PFSK-1 (cell line): ENCODE results near the gene DENND10.

Source experiments
- POLR2AphosphoS5 ChIP-seq: IDR thresholded peaks from 2 replicates; pipeline ENCODE4 v1.6.1; 2012; ENCODE audit warnings: low read depth, mild to moderate bottlenecking, control low read depth, low read length, moderate library complexity
- TF ChIP-seq, protein P1 (sequence below), 2 experiments: IDR thresholded peaks; 2 replicates each; pipeline versions ENCODE4 v1.6.1 to v1.8.0; 2011 to 2012; ENCODE audit warnings: low read depth in 2 of 2, low read length in 2 of 2, control low read depth in 1 of 2, inconsistent platforms in 1 of 2, mild to moderate bottlenecking in 1 of 2, moderate library complexity in 1 of 2; ENCODE audit not compliant: insufficient read depth in 1 of 2

GRCh38 chr10:119119400-119119799, 15.5 kb downstream of the DENND10 start:
- TF ChIP-seq POLR2AphosphoS5 = no peak
- TF ChIP-seq, protein P1, sequence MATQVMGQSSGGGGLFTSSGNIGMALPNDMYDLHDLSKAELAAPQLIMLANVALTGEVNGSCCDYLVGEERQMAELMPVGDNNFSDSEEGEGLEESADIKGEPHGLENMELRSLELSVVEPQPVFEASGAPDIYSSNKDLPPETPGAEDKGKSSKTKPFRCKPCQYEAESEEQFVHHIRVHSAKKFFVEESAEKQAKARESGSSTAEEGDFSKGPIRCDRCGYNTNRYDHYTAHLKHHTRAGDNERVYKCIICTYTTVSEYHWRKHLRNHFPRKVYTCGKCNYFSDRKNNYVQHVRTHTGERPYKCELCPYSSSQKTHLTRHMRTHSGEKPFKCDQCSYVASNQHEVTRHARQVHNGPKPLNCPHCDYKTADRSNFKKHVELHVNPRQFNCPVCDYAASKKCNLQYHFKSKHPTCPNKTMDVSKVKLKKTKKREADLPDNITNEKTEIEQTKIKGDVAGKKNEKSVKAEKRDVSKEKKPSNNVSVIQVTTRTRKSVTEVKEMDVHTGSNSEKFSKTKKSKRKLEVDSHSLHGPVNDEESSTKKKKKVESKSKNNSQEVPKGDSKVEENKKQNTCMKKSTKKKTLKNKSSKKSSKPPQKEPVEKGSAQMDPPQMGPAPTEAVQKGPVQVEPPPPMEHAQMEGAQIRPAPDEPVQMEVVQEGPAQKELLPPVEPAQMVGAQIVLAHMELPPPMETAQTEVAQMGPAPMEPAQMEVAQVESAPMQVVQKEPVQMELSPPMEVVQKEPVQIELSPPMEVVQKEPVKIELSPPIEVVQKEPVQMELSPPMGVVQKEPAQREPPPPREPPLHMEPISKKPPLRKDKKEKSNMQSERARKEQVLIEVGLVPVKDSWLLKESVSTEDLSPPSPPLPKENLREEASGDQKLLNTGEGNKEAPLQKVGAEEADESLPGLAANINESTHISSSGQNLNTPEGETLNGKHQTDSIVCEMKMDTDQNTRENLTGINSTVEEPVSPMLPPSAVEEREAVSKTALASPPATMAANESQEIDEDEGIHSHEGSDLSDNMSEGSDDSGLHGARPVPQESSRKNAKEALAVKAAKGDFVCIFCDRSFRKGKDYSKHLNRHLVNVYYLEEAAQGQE (IDR thresholded peaks at IDR 0.05; ENCODE audit: insufficient read depth in 1 of 2, low read depth in 2 of 2, low read length in 2 of 2) = no peak
